Measurements from ENCODE around the gene BBS9. TPM values are rescaled to one million over a fixed set of nuclear protein-coding genes. Genes with fewer than 3 reads are reported as not detected.
A peak's percentile ranks its signal among the peaks of the same experiment; 100 is the strongest.

BBS9 gene
- total and polyA plus RNA-seq, 2 donors (not counting 3 experiments of a cell fraction or from before 2014, with no cell fraction given) = 5.7 to 17.4 TPM

- FAIRE-seq (peak; percentile 60), DNase-seq (ENCODE audit: low read depth, low spot score) (peak; percentile 74)
- no peak overlapping the region for H2AFZ ChIP-seq (ENCODE audit: low read depth, low read length)
- TF ChIP-seq CTCF (IDR thresholded peaks at IDR 0.05; ENCODE audit: extremely low read depth in 1 of 2, insufficient read depth in 1 of 2, low read depth in 1 of 2, low read length in 2 of 2) = peak; percentile 38 to 59
- TF ChIP-seq POLR2AphosphoS5 (IDR thresholded peaks at IDR 0.05; ENCODE audit: insufficient read depth, low read depth, low read length) = no peak
- no peaks in the 10 kb centered on the region for H3K4me1 ChIP-seq (ENCODE audit: control insufficient read depth, extremely low read depth, insufficient read depth, low read length)
- no peak overlapping the region for H3K4me3 ChIP-seq (replicated peaks in 1 of 3; ENCODE audit: insufficient read depth in 1 of 3, low read depth in 1 of 3, low read length in 3 of 3)
- H3K79me2 ChIP-seq (ENCODE audit: control insufficient read depth, insufficient read depth, low read length) = no peaks in the 10 kb centered on the region
- intact Hi-C loops (cut with micrococcal nuclease) = loop anchor here (1.0 to 2.0 kb wide), 5 partner anchors 217 to 474 kb away; no protein-coding TSS in a partner anchor
- H4K20me1 ChIP-seq (replicated peaks; ENCODE audit: control insufficient read depth, extremely low read depth, insufficient read depth, low read length) = no peaks in the 10 kb centered on the region
- no peak overlapping the region for H3K4me2 ChIP-seq (ENCODE audit: insufficient read depth, low read length)
- no peak overlapping the region for H3K9ac ChIP-seq (replicated peaks; ENCODE audit: extremely low read depth, insufficient read depth, low read length)
- H3K9me1 ChIP-seq (replicated peaks; ENCODE audit: control insufficient read depth, extremely low read depth, insufficient read depth, low read length) = no peaks in the 10 kb centered on the region
- no peaks in the 10 kb centered on the region for H3K9me3 ChIP-seq (replicated peaks; ENCODE audit: control insufficient read depth, insufficient read depth, low read length)
- H3K27ac ChIP-seq (ENCODE audit: insufficient read depth, low read depth, low read length) = no peak overlapping the region
- POLR2A ChIA-PET = no interaction called here
- CTCF ChIA-PET = interaction anchor here (0.5 to 2.3 kb wide), 28 partner anchors 8 to 503 kb away, joined by 3 to 32 read pairs (median 4); no protein-coding TSS in a partner anchor
- H3K36me3 ChIP-seq (ENCODE audit: control insufficient read depth in 2 of 2, extremely low read depth in 1 of 2, insufficient read depth in 2 of 2, low read length in 2 of 2) = no peaks in the 10 kb centered on the region
- dilution Hi-C loops (cut with MboI; ENCODE audit: extremely low pct_ligation_motif_present, low sequenced_read_pairs) = no loop called here
- BruUV-seq (replicated peaks) = no TSS peak
- H3K27me3 ChIP-seq (ENCODE audit: control insufficient read depth in 2 of 2, insufficient read depth in 2 of 2, low read length in 2 of 2) = no peaks in the 10 kb centered on the region
Observed at GRCh38 chr7:33459340-33459751, 330.0 kb downstream of the BBS9 start.

GRCh38 chr7:33463131-33463530 is 333.8 kb downstream of the BBS9 start:
- Histone ChIP-seq H3K4me2 (ENCODE audit: insufficient read depth, low read length) (no peak overlapping the region), H3K27ac (ENCODE audit: insufficient read depth, low read depth, low read length) (no peak overlapping the region), H2AFZ (ENCODE audit: low read depth, low read length) (no peak overlapping the region), H3K4me1 (ENCODE audit: control insufficient read depth, extremely low read depth, insufficient read depth, low read length) (no peaks in the 10 kb centered on the region), H4K20me1 (replicated peaks; ENCODE audit: control insufficient read depth, extremely low read depth, insufficient read depth, low read length) (no peaks in the 10 kb centered on the region), H3K79me2 (ENCODE audit: control insufficient read depth, insufficient read depth, low read length) (no peaks in the 10 kb centered on the region), H3K9me1 (replicated peaks; ENCODE audit: control insufficient read depth, extremely low read depth, insufficient read depth, low read length) (no peaks in the 10 kb centered on the region), H3K4me3 (replicated peaks in 1 of 3; ENCODE audit: insufficient read depth in 1 of 3, low read depth in 1 of 3, low read length in 3 of 3) (no peak overlapping the region), H3K27me3 (ENCODE audit: control insufficient read depth in 2 of 2, insufficient read depth in 2 of 2, low read length in 2 of 2) (no peaks in the 10 kb centered on the region), H3K9me3 (replicated peaks; ENCODE audit: control insufficient read depth, insufficient read depth, low read length) (no peaks in the 10 kb centered on the region), H3K9ac (replicated peaks; ENCODE audit: extremely low read depth, insufficient read depth, low read length) (no peak overlapping the region), H3K36me3 (ENCODE audit: control insufficient read depth in 2 of 2, extremely low read depth in 1 of 2, insufficient read depth in 2 of 2, low read length in 2 of 2) (no peaks in the 10 kb centered on the region)
- DNase-seq (ENCODE audit: low read depth, low spot score) (no peak), FAIRE-seq (no peak)
- intact Hi-C loops (cut with micrococcal nuclease) = no loop called here
- BruUV-seq (replicated peaks) = no TSS peak
- dilution Hi-C loops (cut with MboI; ENCODE audit: extremely low pct_ligation_motif_present, low sequenced_read_pairs) = no loop called here
- CTCF ChIA-PET = interaction anchor here (1.0 kb wide), 2 partner anchors 278 to 470 kb away, joined by 3 read pairs; no protein-coding TSS in a partner anchor
- POLR2A ChIA-PET = no interaction called here
- TF ChIP-seq MAX (IDR thresholded peaks at IDR 0.05; ENCODE audit: insufficient read depth, insufficient read length) (no peak), JUN (IDR thresholded peaks at IDR 0.05; ENCODE audit: borderline replicate concordance, insufficient read depth, insufficient read length, low read depth) (no peak), EZH2 (IDR thresholded peaks at IDR 0.05; ENCODE audit: borderline replicate concordance, low read depth, low read length, severe bottlenecking) (no peak), POLR2AphosphoS5 (IDR thresholded peaks at IDR 0.05; ENCODE audit: insufficient read depth, low read depth, low read length) (no peak), POLR2A (IDR thresholded peaks at IDR 0.05; ENCODE audit: low read depth, low read length) (no peak), GATA2 (IDR thresholded peaks at IDR 0.05; ENCODE audit: insufficient read depth, insufficient read length, low read depth, low read length) (no peak), MYC (IDR thresholded peaks at IDR 0.05; ENCODE audit: low read depth, low read length) (no peak), CTCF (IDR thresholded peaks at IDR 0.05; ENCODE audit: extremely low read depth in 1 of 2, insufficient read depth in 1 of 2, low read depth in 1 of 2, low read length in 2 of 2) (no peak), FOS (IDR thresholded peaks at IDR 0.05; ENCODE audit: borderline replicate concordance, insufficient read depth, low read length) (no peak)

Data from endothelial cell of umbilical vein (primary cell).